HS-27A (cell line): Measurements from ENCODE around the gene ASCC3.
"Not testable (repeated sequence)": the region's sequence is repeated elsewhere in the genome, so short reads cannot be mapped to it uniquely, and the experiment has no call there.

Experiments used
- DNase-seq: peaks from one replicate; pipeline ENCODE4 v3.0.0-alpha.2; 2012; ENCODE audit warnings: low read depth, missing footprints

The ASCC3 gene

DNA sequence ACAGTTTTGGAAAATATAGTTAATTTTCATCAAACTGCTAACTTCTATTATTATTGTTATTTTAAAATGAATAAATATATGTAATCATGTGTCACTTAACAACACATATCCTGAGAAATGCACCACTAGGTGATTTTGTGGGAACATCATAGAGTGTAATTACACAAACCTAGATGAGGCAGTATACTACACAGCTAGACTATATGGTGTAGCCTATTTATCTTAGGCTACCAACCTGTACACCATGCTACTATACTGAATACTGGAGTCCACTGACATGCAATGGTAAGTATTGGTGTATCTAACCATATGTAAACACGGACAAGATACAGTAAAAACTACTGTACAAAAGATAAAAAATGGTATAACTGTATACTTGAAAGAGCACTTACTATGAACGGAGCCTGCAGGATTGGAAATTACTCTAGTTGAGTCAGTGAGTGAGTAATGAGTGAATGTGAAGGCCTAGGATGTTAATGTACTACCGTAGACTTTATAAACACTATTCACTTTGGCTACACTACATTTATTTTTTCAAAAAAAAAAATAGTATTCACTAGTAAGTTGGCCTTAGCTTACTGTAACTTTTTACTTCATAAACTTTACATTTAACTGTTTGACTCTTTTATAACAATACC, 72.4 kb downstream of the ASCC3 start:
- no peak for DNase-seq

DNA sequence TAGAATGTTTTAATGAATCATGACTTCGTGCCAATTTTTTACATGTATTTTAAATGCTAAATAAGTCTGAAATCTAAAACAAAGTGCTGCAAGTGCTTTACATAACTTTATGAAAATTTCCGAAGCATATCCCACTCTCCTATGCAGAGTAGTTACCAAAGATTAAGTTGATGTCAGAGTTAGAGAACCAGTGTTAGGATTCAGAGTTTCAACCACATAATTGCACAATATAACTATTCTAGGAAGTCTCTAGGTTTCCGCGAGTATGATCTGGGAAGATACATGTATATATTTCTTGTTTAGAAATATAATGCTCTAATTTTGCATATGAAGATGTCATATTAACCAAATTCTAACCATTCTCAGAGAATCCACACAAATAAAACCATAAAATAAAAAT, 74.8 kb downstream of the ASCC3 start:
- no peak for DNase-seq

DNA sequence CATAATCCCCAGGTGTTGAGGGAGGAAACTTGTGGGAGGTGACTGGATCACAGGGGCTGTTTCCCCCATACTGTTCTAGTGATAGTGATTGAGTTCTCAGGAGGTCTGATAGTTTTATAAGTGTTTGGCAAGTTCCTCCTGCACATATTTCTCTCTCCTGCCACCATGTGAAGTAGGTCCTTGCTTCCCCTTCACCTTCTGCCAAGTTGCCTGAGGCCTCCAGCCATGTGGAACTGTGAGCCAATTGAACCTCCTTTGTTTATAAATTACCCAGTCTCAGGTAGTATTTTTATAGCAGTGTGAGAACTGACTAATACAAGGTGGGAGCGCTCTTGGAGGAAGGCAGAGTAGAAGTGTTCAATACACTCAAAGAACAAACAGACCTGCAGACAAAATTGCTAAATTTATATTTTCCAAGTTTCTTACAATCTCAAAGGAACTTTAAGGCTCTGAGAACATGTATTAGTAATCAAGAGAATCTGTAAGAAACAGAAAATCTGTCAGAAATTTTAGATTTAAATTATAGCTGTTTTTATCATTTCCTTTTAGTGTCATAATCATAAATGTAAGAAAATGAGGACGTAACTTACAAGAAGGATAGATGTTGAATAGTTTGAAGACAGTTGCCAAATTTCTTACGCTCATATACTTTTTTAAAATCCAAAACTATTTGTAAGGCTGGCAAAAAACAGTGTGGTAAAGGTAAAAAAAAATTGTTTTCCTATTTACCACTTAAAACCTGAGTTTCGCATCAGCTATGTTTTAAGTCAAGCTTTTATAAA, 77.7 kb downstream of the ASCC3 start:
- no peak for DNase-seq

DNA sequence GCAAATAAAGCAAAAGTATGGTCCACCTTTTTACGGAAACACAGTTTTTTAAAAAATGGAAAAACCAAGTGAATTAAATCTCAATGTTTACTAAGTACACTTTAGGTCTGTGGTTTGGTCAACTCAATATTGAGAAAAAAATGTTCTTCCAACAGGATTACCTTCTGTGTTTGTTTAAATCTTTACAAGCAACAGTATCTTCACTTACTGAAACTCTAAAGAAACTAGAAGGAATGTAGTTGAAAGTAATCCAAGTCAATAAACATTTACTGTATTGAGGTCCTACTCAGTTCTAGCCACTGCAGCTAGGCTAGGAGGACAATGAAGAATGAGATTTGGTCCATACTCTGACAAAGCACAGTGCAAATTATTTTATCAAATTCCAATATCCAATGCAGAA, 80.1 kb downstream of the ASCC3 start:
- DNase-seq = no peak

DNA sequence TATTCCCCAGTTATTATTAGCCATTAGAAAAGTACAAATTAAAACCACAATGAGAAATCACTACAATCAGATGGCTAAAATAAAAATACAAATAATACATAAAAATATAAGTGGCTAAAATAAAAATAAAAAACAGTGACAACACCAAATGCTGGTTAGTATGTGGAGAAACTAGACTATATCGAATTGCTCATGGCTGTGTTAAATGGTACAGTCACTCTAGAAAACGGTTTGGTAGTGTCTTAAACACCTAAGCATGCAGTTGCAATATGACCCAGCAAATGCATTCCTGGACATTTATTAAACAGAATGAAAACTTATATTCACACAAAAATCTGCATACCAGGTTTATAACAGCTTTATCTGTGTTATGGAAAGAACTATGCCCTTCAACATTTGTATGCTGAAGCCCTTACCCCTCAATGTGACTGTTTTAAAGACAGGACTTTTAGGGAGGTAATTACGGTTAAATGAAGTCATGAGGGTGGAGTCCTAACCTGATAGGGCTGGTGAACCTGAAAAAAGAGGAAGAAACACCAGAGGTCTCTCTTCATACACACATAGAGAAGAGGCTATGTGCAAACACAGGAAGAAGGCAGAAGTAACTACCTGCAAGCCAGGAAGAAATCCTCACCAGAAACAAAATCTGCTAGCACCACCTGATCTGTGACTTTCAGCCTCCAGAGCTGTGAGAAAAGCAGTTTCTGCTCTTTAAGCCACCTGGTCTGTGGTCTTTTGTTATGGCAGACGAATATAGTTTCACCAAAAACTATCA, 84.9 kb downstream of the ASCC3 start:
- DNase-seq = no peak

GRCh38 chr6:100790084-100790483, 91.0 kb downstream of the ASCC3 start:
- no peak for DNase-seq

DNA sequence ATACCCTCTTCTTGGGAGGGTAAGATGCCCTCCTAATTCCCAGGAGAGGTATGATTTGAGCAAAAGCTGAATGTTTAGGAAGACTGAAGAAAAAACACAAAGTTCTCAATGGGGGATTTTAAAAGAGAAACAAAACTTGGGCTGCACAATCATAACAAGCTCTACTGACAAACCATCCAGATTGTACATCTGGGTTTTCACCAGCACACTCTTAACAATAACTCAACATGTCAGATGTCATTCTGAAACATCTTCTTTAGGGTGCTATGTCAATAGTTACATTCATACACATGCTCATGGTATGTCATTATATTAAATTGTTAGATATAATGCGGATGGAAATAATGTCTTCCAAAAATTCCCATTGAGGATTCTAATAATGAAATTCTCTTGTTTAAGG, 95.1 kb downstream of the ASCC3 start:
- DNase-seq = no peak

GRCh38 chr6:100780648-100781047, 100.5 kb downstream of the ASCC3 start:
- no peak for DNase-seq

GRCh38 chr6:100775667-100776066, 105.5 kb downstream of the ASCC3 start:
- DNase-seq = no peak

DNA sequence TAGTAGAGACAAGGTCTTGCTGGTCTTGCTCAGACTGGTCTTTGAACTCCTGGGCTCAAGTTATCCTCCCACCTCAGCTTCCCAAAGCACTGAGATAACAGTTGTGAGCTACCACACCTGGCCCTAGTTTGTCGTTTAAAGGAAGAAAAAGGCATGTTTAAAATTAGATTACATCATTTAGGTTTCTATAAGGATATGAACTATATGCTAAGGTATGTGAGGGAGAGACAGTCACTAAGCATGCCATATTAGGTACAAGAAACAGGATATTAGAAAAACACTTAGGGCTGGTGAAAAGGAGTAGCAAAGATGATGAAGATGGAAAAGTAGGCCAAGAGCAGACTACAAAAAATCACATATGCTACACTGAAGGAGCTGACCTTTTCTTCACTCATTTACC, 106.4 kb downstream of the ASCC3 start:
- DNase-seq = no peak

DNA sequence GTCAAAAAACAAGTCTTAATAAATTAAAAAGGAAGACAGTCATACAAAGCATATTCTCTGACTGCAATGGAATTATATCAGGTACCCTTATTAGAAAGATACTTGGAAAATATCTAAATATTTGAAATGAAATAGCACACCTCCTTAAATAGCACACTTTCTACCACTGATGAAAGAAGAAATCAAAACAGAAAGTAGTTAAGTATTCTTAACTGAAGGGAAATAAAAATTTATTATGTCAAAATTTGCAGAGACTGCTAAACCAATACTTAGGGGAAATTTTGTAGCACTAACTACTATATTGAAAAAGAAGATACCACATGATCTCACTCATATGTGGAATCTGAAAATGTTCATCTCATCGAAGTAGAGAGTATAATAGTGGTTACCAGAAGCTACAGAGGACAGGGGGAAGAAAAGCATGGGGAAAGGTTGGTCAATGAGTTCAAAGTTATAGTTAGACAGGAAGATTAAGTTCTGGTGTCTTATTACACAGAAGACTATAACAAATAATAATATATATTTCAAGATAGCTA, 112.2 kb downstream of the ASCC3 start:
- DNase-seq = no peak

DNA sequence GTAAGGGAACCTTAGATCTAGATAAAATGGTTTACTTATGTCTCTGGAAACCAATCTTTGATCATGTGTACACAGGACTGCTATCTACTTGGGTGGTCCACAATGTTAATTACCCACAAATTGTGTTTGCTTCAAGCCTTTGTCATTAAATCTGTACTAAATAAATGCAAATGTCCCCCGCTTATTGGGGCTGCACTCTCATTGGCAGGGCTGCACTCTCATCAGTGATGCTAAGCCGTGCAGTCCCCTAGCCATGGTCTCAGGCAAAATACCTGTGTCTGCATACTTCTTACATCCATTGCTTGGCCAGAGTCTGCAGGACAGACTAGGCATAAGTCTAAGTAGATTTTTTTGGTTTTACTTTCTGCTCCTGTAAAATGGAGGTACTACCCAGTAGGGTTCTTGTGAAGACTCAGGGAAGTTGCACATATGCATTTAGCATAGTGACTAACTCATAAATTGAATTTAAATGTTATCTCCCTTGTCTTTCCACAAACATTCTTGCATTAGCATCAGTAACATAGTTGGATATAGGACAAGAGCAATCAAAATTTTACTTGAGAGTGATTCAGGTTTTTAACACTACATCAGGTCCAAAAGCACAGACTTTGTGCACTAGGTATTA, 117.4 kb downstream of the ASCC3 start:
- DNase-seq = no peak

DNA sequence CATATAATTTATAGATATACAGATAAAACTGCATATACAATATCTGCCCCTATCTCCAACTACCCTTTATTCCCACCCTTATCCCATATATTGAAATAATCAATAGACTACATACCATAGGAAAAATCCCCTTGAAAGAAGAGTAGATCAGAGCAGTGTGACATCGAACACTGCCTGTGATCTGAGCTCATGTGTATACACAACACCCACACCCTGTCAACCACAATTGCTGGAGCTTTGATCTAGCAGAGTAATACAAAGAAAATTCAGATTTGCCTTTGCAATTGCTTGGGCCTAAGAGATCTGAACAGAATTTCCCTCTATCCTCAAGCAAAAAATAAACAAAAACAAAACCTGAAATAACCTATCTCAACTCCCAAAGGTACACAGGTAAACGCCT, 119.3 kb downstream of the ASCC3 start:
- DNase-seq = no peak

DNA sequence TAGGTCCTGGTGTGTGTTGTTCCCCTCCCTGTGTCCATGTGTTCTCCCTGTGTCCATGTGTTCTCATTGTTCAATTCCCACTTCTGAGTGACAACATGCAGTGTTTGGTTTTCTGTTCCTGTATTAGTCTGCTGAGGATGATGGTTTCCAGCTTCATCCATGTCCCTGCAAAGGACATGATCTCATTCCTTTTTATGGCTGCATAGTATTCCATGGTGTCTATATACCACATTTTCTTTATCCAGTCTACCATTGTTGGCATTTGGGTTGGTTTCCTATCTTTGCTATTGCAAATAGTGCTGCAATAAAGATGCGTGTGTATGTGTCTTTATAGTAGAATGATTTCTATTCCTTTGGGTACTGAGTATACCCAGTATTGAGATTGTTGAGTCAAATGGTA, 122.7 kb downstream of the ASCC3 start:
- DNase-seq = not testable (repeated sequence)

DNA sequence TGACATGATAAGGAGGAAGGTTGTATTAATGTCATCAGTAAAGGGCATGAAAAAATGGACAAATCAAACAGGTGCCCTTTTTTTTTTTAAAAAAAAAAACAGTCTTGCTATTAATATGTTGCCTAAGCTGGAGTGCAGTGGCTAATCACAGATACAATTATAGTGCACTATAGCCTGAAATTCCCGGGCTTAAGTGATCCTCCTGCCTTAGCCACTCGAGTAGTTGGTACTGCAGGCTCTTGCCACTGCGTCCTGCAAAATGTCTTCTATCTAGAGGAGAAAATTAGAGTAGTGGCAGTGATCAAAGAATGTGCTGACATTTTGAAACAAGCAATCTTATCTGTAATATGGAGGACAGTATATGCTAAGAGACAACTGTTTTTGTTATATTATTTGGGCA, 127.7 kb downstream of the ASCC3 start:
- DNase-seq = no peak

DNA sequence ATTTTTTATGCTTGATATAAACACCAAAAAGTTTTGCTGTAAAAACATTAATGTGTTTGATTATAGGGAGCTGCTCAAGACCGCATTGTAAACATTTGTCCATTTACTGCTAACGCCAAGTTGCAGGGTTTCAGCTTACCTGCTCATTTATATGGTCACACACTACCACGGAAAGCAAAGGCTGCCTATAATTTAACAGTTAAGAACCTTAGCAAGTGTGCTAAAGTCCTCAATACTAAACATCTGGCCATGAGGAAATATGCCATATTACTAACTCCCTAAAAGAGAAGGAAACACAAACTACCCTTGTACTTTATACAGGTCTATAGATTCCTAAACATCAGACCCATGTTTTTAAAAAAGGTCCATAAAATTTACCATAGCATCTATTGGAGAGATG, 129.5 kb downstream of the ASCC3 start:
- no peak for DNase-seq

DNA sequence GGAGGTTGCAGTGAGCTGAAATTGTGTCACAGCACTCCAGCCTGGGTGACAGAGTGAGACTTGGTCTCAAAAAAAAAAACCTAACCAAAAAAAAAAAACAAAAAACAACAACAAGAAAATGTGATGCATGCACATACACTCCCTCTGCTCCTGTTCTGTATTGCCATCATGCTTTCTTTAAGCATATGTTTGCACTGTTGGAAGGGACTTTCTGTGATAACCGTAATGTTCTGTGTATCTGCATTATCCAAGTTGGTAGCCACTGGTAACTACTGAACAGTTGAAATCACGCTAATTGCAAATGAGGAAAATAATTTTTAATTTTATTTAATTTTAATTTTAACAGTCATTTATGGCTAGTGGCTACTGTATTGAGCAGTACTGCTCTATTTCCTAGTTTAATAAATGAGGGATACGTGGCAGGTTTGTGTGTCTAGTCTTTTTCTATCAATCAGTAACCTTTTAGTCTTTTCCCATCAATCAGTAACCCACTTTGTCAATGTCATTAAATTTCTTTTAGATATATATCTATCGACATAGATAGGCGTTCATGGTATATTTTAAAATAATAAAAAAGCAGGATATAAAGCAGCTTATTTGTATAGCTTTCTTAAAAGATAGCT, 135.6 kb downstream of the ASCC3 start:
- no peak for DNase-seq

- DNase-seq = no peak
These were observed 140.7 kb downstream of the ASCC3 start for GRCh38 chr6:100740439-100740838.

DNA sequence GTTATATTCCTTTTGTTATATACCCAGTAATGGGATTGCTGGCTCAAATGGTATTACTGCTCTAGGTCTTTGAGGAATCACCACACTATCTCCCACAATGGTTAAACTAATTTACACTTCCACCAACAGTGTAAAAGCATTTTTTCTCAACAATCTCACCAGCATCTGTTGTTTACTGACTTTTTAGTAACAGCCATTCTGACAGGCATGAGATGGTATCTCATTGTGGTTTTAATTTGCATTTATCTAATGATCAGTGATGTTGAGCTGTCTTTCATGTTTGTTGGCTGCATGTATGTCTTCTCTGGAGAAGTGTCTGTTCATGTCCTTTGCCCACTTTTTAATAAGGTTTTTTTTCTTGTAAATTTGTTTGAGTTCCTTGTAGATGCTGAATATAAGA, 143.4 kb downstream of the ASCC3 start:
- DNase-seq = not testable (repeated sequence)

DNA sequence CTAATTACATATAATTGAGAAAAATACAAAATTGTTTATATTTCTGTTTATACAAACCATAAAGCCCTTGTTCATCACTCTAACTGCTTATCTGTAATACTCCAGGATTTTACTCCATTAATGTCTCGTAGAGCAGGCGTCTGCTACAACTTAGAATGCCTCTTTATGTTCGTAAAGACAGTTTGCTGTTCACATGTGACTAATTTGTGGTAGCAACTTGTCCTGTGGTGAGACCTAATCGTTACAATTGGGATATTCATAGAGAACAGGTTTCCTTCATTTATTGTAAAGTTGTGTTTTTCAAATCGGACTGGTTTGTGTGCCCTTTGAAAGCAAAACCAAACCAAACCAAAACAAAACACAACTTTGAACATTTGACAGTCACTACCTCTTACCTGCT, 149.7 kb downstream of the ASCC3 start:
- DNase-seq = no peak

DNA sequence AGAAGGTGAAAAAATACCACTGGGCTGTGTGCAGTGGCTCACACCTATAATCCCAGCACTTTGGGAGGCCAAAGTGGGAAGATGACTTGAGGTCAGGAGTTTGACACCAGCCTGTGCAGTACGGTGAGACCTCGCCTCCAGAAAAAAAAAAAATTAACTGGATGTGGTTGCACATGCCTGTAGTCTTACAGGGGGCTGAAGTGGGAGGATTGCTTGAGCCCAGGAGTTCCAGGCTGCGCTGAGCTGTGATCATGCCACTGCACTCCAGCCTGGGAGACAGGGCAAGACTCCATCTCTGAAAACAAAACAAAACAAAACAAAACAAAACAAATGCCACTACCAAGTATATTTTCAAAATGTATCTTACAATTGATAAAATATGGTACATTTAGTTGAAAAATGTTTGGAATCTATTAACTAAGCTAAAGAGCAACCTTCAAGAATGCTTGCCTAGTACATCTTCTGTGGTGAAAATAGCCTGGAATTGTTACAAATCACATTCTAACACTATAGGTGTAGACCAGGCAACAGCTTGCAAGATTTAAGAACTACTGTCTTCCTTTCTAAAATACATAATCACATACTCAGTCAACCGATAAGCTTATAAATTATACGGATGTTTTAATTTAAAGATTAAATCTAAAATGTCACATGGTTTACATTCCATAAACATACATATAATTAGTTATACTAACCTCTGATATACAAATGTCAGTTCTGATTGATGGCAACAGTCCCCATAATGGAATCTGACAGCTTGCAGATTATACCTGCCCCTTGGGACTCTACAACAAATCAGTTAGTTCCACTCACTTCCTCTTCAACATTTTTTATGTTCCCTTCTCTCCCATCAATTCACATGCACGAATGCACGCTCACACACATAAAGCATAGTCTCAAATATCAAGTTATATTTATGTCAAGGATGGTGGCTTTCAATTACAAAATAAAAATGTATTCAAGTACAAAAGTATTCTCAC, 150.8 kb downstream of the ASCC3 start:
- no peak for DNase-seq
